Thoracic aorta (tissue), 2 donors: ENCODE measurements around the gene GSTO2. TPM values are rescaled to one million over a fixed set of nuclear protein-coding genes. Genes with fewer than 3 reads are reported as not detected.

Source experiments
- ATAC-seq: fragments of 150-250 bp; one replicate; pipeline ENCODE4 v1.8.0; 2017; ENCODE audit warnings: low read depth; ENCODE audit not compliant: insufficient number of reproducible peaks, low FRiP score
- DNase-seq: peaks from one replicate; pipeline ENCODE4 v3.0.0-alpha.2; 2020; ENCODE audit warnings: low spot score
- H3K27ac ChIP-seq, 2 donors: fragments of 200-600 bp; sonication (generic); 1 replicate in 1 of 2; 2 replicates in 1 of 2; pipeline ENCODE4 v1.5.1; 2016; ENCODE audit warnings: mild to moderate bottlenecking in 2 of 2, moderate library complexity in 2 of 2
- H3K27me3 ChIP-seq: fragments of 200-600 bp; sonication (generic); replicated peaks from 2 replicates; pipeline ENCODE4 v1.6.0; 2016; ENCODE audit warnings: mild to moderate bottlenecking; ENCODE audit not compliant: insufficient read depth
- H3K36me3 ChIP-seq: fragments of 200-600 bp; sonication (generic); one replicate; pipeline ENCODE4 v1.5.1; 2016
- H3K4me1 ChIP-seq, 2 donors: fragments of 200-600 bp; sonication (generic); 1 replicate in 1 of 2; 2 replicates in 1 of 2; pipeline versions ENCODE4 v1.5.1 to v1.6.0; 2016; ENCODE audit warnings: low read depth in 2 of 2, mild to moderate bottlenecking in 1 of 2; ENCODE audit not compliant: control insufficient read depth in 1 of 2
- H3K4me3 ChIP-seq: fragments of 200-600 bp; sonication (generic); 2 replicates; pipeline ENCODE4 v1.5.1; 2016; ENCODE audit warnings: mild to moderate bottlenecking
- H3K9me3 ChIP-seq: fragments of 200-600 bp; sonication (generic); 2 replicates; pipeline ENCODE4 v1.5.1; 2016
- CTCF ChIP-seq: fragments of 200-600 bp; sonication (generic); IDR thresholded peaks from one replicate; pipeline ENCODE4 v1.5.1; 2019; ENCODE audit warnings: antibody characterized with exemption
- total RNA-seq, 2 donors: library from RNA; depleted of rRNA; stranded (reverse); fragments of >200 nt; gene quantifications; one replicate each; pipeline versions ENCODE4 v1.1.0 to v1.2.3, GENCODE V29; 2016

GSTO2 gene
- total RNA-seq, 2 donors from 2014 or later = 2.8 to 3.0 TPM

- peaks cover 16 to 38% of the 10 kb centered on the region in 2 donors for H3K4me1 ChIP-seq
- ATAC-seq = no peak
Observed at GRCh38 chr10:104296687-104297436, 27.9 kb downstream of the GSTO2 start.

DNA sequence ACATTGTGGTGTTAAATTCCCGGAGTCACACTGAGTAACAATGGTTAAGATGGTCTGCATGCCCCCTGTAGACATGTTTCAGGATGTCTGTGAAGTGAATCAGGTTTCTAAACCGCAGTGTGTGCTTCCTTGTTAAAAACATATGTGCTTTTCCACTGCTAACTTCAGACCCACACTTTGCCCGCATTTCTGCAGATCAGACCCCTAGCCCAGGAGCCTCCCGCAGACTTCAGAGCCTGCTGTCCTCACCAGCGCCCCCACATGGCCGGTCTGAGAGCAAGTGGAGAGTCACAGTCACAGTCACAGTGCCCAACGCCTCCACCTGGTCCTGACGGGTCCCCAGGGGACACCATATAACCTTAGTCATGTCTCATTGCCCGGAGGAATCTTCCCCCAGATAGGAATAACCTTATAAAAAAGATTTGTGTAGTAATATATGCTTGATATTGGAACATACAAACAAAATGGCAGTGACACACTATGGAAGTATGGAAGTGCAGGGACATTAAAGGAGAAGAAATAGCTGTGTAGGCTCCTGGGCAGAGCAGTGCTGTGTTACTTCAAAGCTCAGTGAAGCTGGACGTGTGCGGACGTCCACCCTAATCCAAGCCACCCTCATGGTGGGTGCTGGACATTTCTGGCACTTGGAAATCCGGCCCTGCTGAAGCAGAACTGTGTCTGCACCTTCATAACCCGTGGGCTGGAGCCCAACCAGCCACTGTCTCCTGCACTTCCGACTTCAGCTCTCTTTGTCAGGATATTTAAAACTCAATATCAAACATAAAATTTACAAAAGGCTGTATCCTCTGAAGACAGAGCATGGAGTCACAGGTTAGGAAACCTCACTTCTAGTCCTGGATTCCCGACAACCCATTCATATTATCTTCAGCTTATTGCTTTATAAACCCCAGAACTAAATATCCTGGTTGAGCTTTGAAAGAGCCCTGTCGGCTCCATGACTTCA, 29.0 kb downstream of the GSTO2 start:
- Histone ChIP-seq H3K27ac (no peak overlapping the region), H3K9me3 (no peaks in the 10 kb centered on the region), H3K27me3 (no peaks in the 10 kb centered on the region), H3K4me3 (no peak overlapping the region), H3K4me1 (peaks cover 16 to 42% of the 10 kb centered on the region in 2 donors), H3K36me3 (no peaks in the 10 kb centered on the region)
- ATAC-seq = no peak
- no peak for TF ChIP-seq CTCF
- DNase-seq = no peak

More at GRCh38 chr10:104296687-104297436, 27.9 kb downstream of the GSTO2 start:
- Histone ChIP-seq H3K4me3 (no peak overlapping the region), H3K9me3 (no peaks in the 10 kb centered on the region), H3K27ac (no peak overlapping the region), H3K36me3 (no peaks in the 10 kb centered on the region), H3K27me3 (no peaks in the 10 kb centered on the region)
- no peak for DNase-seq
- TF ChIP-seq CTCF = no peak

DNA sequence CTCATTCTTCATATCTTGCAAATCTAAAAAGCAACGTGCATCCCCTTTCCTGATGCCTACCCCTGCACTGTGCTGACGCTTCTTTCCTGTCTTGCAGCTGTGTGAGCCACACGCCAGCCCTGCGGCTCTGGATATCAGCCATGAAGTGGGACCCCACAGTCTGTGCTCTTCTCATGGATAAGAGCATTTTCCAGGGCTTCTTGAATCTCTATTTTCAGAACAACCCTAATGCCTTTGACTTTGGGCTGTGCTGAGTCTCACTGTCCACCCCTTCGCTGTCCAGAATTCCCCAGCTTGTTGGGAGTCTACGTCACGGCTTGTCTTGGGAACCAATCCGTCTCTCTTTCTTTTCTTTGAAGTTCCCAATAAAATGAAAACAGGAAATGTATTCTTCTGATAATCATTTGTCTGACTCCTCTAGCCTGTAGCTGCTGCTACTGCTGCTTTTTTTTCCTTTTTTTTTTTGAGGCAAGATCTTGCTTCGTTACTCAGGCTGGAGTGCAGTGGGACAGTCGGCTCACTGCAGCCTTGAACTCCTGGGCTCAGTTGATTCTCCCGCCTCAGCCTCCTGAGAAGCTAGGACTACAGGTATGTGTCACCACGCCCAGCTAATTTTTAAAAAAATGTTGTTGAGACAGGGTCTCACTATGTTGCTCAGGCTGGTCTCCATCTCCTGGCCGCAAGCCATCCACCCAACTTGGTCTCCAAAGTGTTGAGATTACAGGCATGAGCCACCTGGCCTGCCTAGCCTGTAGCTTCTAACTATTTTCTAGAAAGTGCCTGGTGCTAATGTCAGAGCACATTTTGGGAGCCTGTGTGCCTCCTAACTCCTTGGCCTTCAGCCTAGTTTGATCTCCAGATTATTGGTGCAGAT, 30.3 kb downstream of the GSTO2 start:
- ATAC-seq (no peak), DNase-seq (no peak)
- peaks cover 16 to 48% of the 10 kb centered on the region in 2 donors for H3K4me1 ChIP-seq
- H3K27ac ChIP-seq = peak overlapping the region; percentile 96 to 97
- peak overlapping the region; percentile 10 for H3K4me3 ChIP-seq
- no peaks in the 10 kb centered on the region for H3K27me3 ChIP-seq
- H3K9me3 ChIP-seq = no peaks in the 10 kb centered on the region
- H3K36me3 ChIP-seq = no peaks in the 10 kb centered on the region
- no peak for TF ChIP-seq CTCF

DNA sequence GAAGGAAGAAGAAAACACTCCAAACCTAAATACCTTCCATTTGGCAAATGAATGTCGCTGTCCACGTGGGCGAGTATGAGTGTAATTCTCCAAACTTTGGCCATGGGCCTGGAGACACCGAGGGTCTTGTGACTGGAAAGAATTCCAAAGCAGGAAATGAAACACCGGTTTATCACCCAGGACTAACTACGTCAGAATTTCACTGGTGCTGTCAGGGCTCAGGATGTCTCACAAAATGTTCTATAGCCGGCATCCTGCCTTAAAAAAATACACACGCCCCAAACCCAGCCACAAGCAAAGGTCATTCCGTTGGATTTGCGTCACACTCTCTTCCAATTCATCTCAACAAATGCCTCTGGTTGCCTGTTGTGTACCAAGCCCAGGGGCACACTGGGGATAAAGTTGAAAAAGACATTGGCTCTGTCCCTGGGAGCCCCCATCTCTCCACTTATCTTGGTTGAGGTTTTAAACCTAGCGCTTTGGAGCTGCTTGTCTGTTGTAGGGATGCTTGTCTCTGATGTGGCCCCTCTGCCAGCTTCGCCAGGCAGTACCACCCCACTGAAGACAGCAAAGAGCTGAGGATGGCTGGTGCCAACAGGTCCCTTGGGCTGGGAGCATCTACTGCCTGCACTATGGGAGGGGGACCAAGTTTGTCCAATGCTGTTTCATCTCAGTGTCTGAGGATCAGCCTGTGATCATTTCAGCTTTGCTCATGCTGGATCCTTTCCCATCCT, 31.2 kb downstream of the GSTO2 start:
- no peak for TF ChIP-seq CTCF
- peak overlapping the region; percentile 47 for H3K4me3 ChIP-seq
- H3K9me3 ChIP-seq = no peaks in the 10 kb centered on the region
- no peaks in the 10 kb centered on the region for H3K36me3 ChIP-seq
- H3K27me3 ChIP-seq = no peaks in the 10 kb centered on the region
- peaks cover 19 to 51% of the 10 kb centered on the region in 2 donors for H3K4me1 ChIP-seq
- DNase-seq (peak; percentile 66), ATAC-seq (peak; percentile 78)
- peak overlapping the region; percentile 96 to 97 for H3K27ac ChIP-seq
